SK-N-MC (cell line): Measurements from ENCODE around the gene BIK.

Source experiments
- DNase-seq: peaks from one replicate; pipeline ENCODE4 v3.0.0-alpha.2; 2011; ENCODE audit warnings: low read depth, low spot score
- H3K27ac ChIP-seq: fragments of 200-600 bp; sonication (generic); 2 replicates; pipeline ENCODE4 v1.5.1; 2016; ENCODE audit warnings: mixed run types
- H3K36me3 ChIP-seq: fragments of 200-600 bp; sonication (generic); 2 replicates; pipeline ENCODE4 v1.6.1; 2017; ENCODE audit warnings: antibody characterized with exemption, low read length, mixed read lengths; ENCODE audit not compliant: insufficient read depth
- H3K4me3 ChIP-seq: fragments of 200-600 bp; sonication (generic); 2 replicates; pipeline ENCODE4 v1.5.1; 2016
- H3K9ac ChIP-seq: fragments of 200-600 bp; sonication (generic); 2 replicates; pipeline ENCODE4 v1.8.0; 2017; ENCODE audit warnings: mixed run types, mixed read lengths; ENCODE audit not compliant: insufficient read length
- H3K9me3 ChIP-seq: fragments of 200-600 bp; sonication (generic); 2 replicates; pipeline ENCODE4 v1.6.1; 2017; ENCODE audit warnings: low read depth, mild to moderate bottlenecking, antibody characterized with exemption, low read length, moderate library complexity, mixed read lengths
- EZH2 ChIP-seq: fragments of 200-600 bp; sonication (generic); IDR thresholded peaks from one replicate; pipeline ENCODE4 v1.6.1; 2017; ENCODE audit warnings: antibody characterized with exemption
- FOXP2 ChIP-seq: optimal IDR thresholded peaks from 2 replicates; pipeline ENCODE3; 2011; ENCODE audit warnings: mild to moderate bottlenecking, moderate library complexity; ENCODE audit not compliant: insufficient read depth; ENCODE audit errors: extremely low read length, control extremely low read depth
- POLR2AphosphoS5 ChIP-seq: IDR thresholded peaks from 2 replicates; pipeline ENCODE4 v1.6.1; 2012; ENCODE audit warnings: mild to moderate bottlenecking, low read depth, low read length, borderline replicate concordance

Gene BIK

DNA sequence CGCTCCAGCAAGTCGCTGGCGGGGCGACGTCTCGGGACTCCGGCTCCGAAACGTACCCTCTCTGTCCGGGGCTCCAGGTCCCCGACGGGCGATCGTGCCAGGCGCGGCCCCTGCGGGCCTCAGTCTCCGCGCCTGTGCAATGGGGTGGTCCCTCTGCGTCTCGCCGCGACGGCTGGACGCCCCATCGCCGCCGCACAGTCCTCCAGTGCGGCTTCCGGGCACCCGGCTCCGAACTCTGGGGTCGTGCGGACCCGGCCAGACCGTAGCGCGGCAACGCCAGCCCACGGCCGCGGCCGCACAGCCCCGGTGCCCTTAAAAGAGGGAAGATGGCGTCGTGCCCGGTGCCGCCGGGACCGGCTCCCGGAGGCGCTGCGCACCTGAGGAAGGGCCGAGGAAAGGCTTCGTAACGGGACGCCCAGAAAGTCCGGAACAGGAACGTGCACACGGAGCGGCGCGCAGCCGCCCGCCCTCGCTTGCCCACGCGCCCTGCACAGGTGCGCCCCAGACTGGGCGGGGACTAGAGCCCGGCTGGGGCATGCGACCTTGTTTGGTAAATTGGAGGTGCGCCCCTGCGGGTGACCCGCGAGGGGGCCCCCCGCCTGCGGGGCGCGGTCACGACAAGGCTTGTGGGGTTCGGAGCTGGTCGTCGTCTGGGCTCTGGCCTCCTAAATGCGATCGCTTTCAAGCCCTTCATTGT lies 525 bp downstream of the BIK start:
- no peak for DNase-seq
- Histone ChIP-seq H3K9ac (no peak overlapping the region), H3K9me3 (no peaks in the 10 kb centered on the region), H3K27ac (no peak overlapping the region), H3K4me3 (peak overlapping the region; percentile 78), H3K36me3 (no peaks in the 10 kb centered on the region)
- TF ChIP-seq POLR2AphosphoS5, result no peak
- no peak for TF ChIP-seq EZH2
- no peak for TF ChIP-seq FOXP2

DNA sequence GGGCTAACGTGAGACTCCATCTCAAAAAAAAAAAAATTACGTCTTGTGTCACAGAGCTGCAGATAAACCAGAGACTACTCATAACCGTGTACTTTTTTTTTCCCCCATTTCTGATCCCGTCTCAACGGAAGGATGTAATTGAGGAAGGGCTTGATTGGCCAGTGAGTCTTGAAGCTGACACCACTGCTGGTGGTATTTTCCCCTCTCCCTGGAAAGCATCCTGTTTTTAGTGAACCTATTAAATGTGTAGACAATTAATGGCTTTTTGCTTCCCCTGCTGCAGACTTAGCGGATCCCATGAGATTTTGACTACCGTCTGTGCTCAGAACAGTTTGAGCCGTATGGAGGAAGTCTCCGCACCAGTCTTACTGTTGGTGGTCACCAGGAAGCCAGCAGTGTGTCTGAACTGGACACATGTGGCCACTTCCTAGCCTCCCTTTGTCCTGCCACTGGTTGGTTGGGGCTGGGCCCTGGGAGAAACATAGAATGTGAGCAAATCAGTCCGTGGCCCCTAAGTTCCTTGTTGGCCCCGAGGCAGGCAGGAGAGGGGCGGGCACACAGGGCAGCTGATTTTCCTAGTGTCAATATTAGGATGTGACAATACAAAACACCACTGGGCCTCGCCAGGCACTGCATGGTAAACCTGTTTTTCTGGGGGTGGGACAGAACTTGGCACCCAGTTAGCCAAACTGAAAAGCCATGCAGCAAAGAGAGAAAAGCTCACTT lies 3.1 kb downstream of the BIK start:
- no peak overlapping the region for H3K9ac ChIP-seq
- no peak overlapping the region for H3K27ac ChIP-seq
- no peak for TF ChIP-seq POLR2AphosphoS5
- H3K36me3 ChIP-seq, result no peaks in the 10 kb centered on the region
- H3K9me3 ChIP-seq, result no peaks in the 10 kb centered on the region
- no peak for DNase-seq
- no peak overlapping the region for H3K4me3 ChIP-seq

DNA sequence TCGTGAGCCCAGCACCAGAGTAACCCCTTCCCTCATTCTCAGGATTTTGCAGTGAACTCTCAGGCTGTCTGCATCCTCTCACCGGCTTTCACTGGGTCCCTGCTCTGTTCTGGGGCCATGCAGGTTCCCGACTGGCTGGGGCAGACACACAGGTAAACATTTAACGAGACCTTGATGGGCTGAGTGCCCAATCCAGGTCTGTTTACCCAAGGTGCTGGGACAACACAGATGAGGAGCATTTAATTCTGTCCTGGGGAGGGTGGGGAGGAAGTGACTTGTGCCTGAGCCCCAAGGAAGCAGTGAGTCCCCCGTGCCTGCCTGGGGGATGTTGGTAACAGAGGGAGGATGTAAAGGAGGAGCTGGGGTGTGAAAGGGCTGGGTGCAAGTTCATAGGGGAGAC lies 4.4 kb downstream of the BIK start:
- H3K36me3 ChIP-seq, result no peaks in the 10 kb centered on the region
- TF ChIP-seq EZH2, result no peak
- TF ChIP-seq POLR2AphosphoS5, result no peak
- no peak for TF ChIP-seq FOXP2

DNA sequence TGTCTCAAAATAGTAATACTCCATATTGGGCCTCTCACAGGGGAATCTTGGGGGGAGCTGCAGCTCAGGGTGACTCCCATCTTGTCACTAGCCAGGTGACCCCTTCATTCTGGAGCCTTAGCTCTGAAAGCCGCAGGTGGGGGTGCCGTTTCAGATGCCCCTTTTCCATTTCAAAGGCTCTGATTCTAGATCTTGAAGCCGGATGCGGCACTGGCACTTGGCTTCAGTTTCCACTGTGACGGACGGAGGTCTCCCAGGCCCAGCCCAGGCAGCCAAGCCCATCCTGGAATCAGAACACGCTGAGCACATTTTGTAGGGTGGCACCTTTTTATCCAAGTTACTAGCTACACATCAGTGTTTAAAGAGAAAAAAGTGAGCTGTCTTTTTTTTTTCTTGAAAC lies 6.4 kb downstream of the BIK start:
- no peaks in the 10 kb centered on the region for H3K36me3 ChIP-seq
- H3K27ac ChIP-seq, result no peak overlapping the region
- H3K9me3 ChIP-seq, result no peaks in the 10 kb centered on the region
- DNase-seq, result no peak
- TF ChIP-seq EZH2, result no peak
- H3K4me3 ChIP-seq, result no peak overlapping the region
- no peak overlapping the region for H3K9ac ChIP-seq

More for the DNA sequence above, 4.4 kb downstream of the BIK start:
- DNase-seq, result no peak
- H3K9ac ChIP-seq, result no peak overlapping the region
- no peaks in the 10 kb centered on the region for H3K9me3 ChIP-seq
- H3K27ac ChIP-seq, result no peak overlapping the region
- no peak overlapping the region for H3K4me3 ChIP-seq

DNA sequence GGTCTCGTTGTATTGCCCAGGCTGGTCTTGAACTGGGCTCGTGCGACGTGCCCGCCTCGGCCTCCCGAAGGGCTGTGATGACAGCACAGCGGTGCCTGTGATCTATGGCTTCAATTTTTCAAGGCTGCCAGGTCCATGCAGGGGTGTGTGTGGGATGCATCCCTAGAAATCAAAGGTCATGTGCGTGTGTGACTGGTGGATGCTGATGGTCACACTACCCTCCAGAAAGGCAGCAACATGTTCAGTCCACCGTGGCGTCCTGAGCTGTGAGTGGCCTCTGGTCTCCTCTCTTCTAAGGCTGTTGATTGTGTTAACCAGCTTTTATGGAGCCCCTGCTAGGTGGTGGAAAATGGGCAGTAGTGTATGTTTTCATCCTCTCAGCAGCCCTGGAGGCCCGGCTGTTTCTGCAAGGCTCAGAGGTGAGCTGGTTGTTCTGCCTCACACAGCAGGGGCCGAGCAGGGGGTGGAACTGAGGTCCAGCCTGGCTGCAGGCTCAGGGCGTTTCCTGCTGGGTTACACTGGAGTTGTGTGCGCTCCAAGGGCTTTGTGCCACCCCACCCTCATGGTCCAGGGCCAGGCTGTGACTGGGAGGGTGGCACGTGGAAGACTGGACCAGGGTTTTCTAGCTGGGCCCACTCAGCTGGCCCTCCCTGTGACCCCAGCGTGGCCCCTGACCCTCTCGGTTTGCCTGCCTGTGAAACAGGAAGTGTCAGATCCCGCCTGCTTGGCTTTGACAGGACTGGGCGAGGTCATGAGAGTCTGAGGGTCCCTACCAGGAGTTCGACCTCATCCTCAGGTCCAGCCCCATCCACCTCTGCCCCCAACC lies 7.7 kb downstream of the BIK start:
- no peak overlapping the region for H3K9ac ChIP-seq
- no peak overlapping the region for H3K27ac ChIP-seq
- H3K36me3 ChIP-seq, result no peaks in the 10 kb centered on the region
- TF ChIP-seq FOXP2 (no peak), POLR2AphosphoS5 (no peak), EZH2 (no peak)
- H3K4me3 ChIP-seq, result no peak overlapping the region
- H3K9me3 ChIP-seq, result no peaks in the 10 kb centered on the region
- no peak for DNase-seq

DNA sequence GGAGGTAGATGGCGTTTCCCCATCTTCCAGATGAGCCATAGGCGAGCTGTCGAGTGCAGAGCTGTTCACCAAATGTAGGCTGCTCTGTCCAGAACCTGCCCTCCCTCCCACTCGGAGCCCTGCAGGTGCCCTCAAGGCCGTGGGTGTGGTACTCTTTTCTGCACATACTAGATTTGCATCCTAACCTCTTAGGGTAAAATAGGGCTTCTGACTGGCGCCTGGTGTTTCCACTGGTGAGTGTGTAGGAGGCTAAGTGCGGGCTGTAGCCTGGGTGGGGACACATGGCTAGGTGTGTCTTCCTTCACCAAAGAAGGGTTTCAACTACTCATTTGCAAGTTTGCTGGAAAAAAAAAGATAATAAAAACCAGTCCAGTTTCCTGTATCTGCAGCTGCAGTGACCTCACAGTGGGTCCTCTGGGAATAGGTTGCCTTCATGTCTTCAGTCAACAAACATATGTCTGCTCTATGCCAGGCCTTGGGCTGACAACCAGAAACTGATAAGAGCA lies 8.5 kb downstream of the BIK start:
- no peaks in the 10 kb centered on the region for H3K9me3 ChIP-seq
- no peak for DNase-seq
- no peak overlapping the region for H3K9ac ChIP-seq
- no peak overlapping the region for H3K27ac ChIP-seq
- no peaks in the 10 kb centered on the region for H3K36me3 ChIP-seq
- no peak for TF ChIP-seq POLR2AphosphoS5
- no peak for TF ChIP-seq FOXP2
- no peak for TF ChIP-seq EZH2
- H3K4me3 ChIP-seq, result no peak overlapping the region

DNA sequence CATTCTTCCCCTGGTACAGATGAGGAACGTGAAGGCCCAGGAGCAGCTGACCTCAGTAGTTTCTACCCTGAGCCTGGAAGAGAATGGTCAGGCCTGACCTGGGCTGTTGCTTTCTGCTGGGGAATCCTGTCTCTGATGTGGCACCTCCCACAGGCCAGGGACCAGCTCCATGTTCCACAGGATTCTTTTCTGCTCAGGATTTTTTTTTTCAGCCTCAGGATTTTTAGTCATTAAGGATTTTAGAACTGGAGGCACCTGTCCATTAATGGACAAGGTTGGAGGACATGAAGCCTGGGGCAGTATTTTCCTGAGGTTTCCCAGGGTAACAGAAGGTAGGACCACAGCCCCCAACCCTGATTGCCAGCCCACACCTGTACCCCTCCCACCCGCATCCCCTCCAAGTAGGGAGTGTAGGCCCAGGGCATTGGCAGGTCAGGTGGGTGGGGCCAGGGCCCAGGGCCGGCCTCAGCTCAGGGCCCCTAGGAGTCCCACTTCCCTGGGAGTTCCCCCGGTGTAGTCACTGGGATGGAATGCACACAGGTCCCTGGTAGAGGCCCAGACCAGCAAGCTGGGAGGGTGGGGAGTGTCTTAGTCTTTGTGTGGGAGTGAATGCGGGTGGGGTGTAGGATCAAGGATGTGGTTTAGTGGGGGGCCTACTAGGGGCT lies 16.1 kb downstream of the BIK start:
- H3K9ac ChIP-seq, result no peak overlapping the region
- H3K27ac ChIP-seq, result no peak overlapping the region
- TF ChIP-seq FOXP2, result no peak
- TF ChIP-seq EZH2, result no peak
- TF ChIP-seq POLR2AphosphoS5, result no peak
- H3K4me3 ChIP-seq, result no peak overlapping the region
- H3K9me3 ChIP-seq, result no peaks in the 10 kb centered on the region
- DNase-seq, result no peak
- no peaks in the 10 kb centered on the region; the same call in 1 of the 2 replicates for H3K36me3 ChIP-seq
